ENCODE results near the gene GMDS.

GMDS gene

GRCh38 chr6:2266841-2267240 lies 21.4 kb upstream of the GMDS start:
- TF ChIP-seq CTCF (IDR thresholded peaks at IDR 0.05; ENCODE audit: insufficient read depth, low read depth, low read length, missing control alignments), result no peak
- DNase-seq (ENCODE audit: low read depth), result no peak
- no peak overlapping the region for H3K4me3 ChIP-seq (ENCODE audit: low read depth, low read length)

- no peak for DNase-seq (ENCODE audit: low read depth)
- no peak overlapping the region for H3K4me3 ChIP-seq (ENCODE audit: low read depth, low read length)
- TF ChIP-seq CTCF (IDR thresholded peaks at IDR 0.05; ENCODE audit: insufficient read depth, low read depth, low read length, missing control alignments), result no peak
Observed at GRCh38 chr6:2266031-2266795, 20.8 kb upstream of the GMDS start.

GRCh38 chr6:2264932-2265331 lies 19.5 kb upstream of the GMDS start:
- no peak for DNase-seq (ENCODE audit: low read depth)
- TF ChIP-seq CTCF (IDR thresholded peaks at IDR 0.05; ENCODE audit: insufficient read depth, low read depth, low read length, missing control alignments), result no peak
- H3K4me3 ChIP-seq (ENCODE audit: low read depth, low read length), result no peak overlapping the region

GRCh38 chr6:2263896-2264295 lies 18.5 kb upstream of the GMDS start:
- no peak for DNase-seq (ENCODE audit: low read depth)
- no peak for TF ChIP-seq CTCF (IDR thresholded peaks at IDR 0.05; ENCODE audit: insufficient read depth, low read depth, low read length, missing control alignments)
- H3K4me3 ChIP-seq (ENCODE audit: low read depth, low read length), result no peak overlapping the region

GRCh38 chr6:2259574-2259973 lies 14.2 kb upstream of the GMDS start:
- no peak overlapping the region for H3K4me3 ChIP-seq (ENCODE audit: low read depth, low read length)
- TF ChIP-seq CTCF (IDR thresholded peaks at IDR 0.05; ENCODE audit: insufficient read depth, low read depth, low read length, missing control alignments), result no peak
- DNase-seq (ENCODE audit: low read depth), result no peak

GRCh38 chr6:2259002-2259494 lies 13.6 kb upstream of the GMDS start:
- no peak for TF ChIP-seq CTCF (IDR thresholded peaks at IDR 0.05; ENCODE audit: insufficient read depth, low read depth, low read length, missing control alignments)
- H3K4me3 ChIP-seq (ENCODE audit: low read depth, low read length), result no peak overlapping the region
- no peak for DNase-seq (ENCODE audit: low read depth)

- H3K4me3 ChIP-seq (ENCODE audit: low read depth, low read length), result no peak overlapping the region
- TF ChIP-seq CTCF (IDR thresholded peaks at IDR 0.05; ENCODE audit: insufficient read depth, low read depth, low read length, missing control alignments), result no peak
- no peak for DNase-seq (ENCODE audit: low read depth)
Observed at GRCh38 chr6:2258112-2258511, 12.7 kb upstream of the GMDS start.
